Activated gamma-delta T cell treated with Interleukin-2 at 50 U/mL for 16 hours (primary cell): ENCODE data around the gene TIMP1.
A peak's percentile ranks its signal among the peaks of the same experiment; 100 is the strongest.

Experiments used
- DNase-seq: peaks from one replicate; pipeline ENCODE4 v3.0.0-alpha.2; 2020

TIMP1 gene

GRCh38 chrX:47608130-47608810, 26.0 kb downstream of the TIMP1 start:
- DNase-seq, result no peak

DNA sequence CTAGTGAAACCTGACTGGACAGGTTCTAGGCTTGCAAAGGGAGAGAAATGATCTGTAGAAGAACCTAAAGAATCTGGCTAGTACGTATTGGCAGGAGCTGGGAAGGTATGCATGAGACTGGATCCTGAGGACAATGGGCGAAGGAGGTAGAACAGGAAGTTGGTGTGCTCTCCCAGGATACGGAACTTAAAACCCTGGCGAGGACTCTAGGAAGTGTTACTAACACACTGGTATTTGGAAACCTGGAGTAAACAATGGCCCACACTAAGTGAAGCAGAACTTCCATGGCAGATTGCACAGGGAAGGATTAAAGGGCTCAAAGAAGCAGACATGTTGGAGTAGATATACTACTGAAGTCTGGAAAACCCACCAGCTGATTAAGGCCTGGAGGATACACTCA, 28.3 kb downstream of the TIMP1 start:
- no peak for DNase-seq

DNA sequence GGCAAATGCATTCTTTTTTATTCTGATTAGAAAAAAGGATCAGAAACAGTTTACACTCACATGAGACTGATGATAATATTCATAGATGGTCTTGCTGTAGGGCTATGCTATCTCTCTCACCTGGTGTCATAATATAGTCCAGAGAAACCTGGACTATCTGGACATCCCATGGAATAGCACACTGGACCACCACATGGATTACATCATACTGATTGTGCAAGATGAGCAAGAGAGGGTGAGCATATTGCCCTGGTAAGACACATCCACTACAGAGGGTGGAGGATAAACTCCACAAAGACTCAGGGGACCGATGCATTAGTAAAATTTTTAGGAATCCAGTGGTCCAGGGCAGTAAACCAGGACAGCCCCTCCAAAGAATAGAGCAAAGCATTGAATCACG, 29.3 kb downstream of the TIMP1 start:
- DNase-seq, result no peak

DNA sequence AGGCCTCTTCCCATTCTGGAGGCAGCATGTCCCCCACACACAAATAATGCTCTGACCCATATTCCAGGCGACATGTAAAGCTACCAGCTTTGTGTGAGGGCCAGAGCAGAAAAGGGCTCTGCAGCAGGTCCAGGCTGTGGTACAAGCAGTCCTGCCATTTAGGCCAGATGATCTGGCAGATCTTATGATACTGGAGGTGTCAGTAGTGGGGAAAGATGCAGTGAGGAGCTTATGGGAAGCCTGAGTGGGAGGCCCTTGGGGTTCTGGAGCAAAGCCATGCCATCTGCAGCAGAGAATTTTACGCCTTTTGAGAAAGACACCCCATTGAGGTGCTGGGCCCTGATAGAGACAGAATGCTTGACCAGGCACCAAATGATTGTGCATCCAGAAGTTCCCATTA, 29.7 kb downstream of the TIMP1 start:
- DNase-seq, result no peak

DNA sequence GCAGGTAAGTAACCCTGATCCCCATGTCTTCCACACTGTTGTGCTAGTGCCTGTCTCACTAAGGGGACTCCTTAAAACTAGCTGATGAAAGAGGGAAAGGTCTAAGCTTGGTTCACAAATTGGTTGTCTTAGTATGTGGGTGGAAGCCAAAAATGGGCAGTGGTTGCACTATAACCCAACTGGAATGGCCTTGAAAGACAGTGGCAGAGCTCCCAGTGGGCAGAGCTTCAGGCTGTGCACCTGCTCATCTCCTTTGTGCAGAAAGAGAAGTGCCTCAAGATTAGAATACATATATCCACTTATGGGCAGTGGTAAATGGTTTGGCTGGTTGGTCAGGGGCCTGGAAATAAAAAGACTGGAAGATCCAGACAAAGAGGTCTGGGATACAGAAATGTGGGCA, 30.2 kb downstream of the TIMP1 start:
- no peak for DNase-seq

GRCh38 chrX:47613082-47613481, 30.8 kb downstream of the TIMP1 start:
- no peak for DNase-seq

DNA sequence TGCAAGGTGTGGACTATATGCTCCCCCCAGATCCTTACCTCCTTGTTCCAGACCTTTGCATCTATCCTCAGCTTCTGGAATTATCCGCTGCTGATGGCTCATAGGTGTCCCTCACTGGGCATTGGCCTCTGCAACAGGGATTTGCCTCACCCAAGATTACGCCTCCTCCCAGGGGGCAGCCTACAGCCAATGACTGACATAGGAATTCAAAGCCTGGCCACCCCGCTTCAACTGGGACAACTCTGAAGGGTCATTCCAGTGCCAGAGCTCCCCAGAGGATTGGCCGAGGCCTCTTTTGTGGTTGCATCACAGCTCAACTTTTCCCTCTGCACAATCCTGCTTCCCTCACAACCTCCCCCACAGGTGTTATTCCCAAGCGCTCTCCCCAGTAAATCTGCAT, 32.4 kb downstream of the TIMP1 start:
- DNase-seq, result no peak

GRCh38 chrX:47618923-47619485, 36.8 kb downstream of the TIMP1 start:
- DNase-seq, result no peak

- peak; percentile 75 for DNase-seq
Observed at GRCh38 chrX:47619486-47620302, 37.5 kb downstream of the TIMP1 start, which contains the start of gene SYN1. Gene SYN1, minus strand, starts transcription at chrX:47619857. Its CDS starts 129 bp downstream, at chrX:47619728.

DNA sequence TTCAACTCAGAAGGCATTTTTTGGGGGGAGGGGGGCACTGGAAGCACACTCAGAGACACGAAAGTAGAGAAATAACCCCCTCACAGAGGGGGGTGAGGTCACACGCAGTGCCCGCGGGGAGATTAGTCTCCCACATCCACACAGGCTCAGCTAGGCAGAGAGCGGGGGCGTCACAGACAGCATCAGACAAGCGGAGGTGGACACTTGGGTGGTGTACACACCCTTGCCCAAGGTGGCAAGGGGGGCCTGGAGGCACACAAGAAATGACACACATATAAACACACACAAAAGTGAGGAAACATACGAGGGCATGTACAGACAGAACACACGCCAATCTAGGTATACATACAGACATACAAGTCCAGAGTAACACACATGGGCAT, 38.1 kb downstream of the TIMP1 start:
- DNase-seq, result no peak

- DNase-seq, result no peak
Observed at GRCh38 chrX:47621851-47622250, 39.6 kb downstream of the TIMP1 start.

GRCh38 chrX:47623540-47624027, 41.3 kb downstream of the TIMP1 start:
- DNase-seq, result no peak

DNA sequence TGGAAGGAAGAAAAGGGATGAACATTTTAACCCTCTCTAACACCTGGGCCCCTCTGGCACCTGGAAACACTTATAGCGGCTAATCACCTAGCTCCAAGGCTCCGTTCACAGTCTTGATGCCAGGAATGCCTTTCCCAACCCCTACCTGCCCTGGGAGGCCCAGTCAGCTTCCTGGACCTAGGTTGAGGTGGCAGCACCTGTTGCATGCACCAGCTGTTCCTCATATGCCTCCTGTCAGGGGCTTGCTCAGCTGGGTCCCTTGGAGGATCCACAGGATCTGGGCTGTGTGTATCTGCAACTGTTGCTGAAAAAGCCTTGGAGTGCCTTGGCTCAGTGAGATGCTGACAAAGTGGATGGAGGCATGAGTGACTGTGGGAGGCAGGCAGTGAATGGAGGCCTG, 43.1 kb downstream of the TIMP1 start:
- no peak for DNase-seq

DNA sequence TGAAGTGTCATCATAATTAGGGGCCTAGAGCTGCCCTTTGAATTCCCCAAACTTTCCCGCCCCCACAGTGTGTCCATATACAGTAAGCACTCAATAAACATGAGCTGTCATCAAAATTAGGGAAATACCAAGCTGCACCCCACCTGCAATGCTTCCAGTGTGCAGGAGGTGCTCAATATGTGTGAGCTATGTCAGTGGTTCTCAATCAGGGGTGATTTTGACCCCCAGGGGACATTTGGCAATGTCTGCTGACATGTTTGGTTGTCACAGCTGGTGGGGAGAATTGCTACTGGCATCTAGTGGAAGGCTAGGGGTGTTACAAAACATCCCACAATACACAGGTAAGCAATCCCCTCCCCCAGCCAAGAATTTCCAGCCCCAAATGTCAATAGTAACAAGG, 46.7 kb downstream of the TIMP1 start:
- DNase-seq, result no peak

DNA sequence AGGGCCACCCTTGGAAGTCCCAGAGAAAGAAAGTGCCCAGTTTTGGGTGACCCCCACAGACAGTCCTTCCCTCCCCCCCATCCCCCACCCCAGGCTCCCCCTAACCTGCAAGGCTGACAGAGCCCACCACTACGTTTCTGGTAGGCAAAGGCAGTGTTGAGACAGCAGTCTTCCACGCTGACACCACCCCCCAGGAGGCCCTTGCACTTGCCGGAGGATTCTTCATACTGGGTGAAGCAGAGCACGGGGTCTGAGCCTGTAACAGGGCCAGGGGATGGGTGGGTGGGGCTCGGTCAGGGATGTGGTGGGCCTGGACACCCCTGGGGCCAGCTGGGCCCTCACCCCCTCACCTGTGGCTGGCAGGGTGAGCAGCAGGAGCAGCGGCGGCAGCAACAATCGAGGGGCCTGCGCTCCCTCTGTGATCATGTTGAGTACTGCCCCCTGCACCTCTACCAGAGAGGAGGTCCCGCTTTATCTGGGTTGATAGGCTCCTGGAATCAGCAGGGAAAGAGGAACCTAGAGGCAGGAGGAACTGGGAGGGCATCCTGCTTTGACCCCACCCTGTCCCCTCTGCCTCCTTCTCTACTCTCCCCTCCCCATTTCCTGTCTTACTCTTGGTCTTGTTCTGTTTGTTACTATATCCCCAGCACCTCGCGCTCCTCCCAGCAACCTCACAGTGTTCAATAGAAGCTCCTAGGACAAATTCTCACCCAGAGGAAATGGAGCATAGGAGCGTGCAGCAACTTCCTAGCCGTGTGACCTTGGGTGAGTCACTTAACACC, 47.4 kb downstream of the TIMP1 start, which contains the start of gene CFP:
Gene CFP (minus strand): TSS at position 512 of the 782 bp plus-strand sequence. CDS start 86 bp downstream, at position 426.
- DNase-seq, result no peak

GRCh38 chrX:47631676-47632075, 49.4 kb downstream of the TIMP1 start:
- DNase-seq, result no peak

DNA sequence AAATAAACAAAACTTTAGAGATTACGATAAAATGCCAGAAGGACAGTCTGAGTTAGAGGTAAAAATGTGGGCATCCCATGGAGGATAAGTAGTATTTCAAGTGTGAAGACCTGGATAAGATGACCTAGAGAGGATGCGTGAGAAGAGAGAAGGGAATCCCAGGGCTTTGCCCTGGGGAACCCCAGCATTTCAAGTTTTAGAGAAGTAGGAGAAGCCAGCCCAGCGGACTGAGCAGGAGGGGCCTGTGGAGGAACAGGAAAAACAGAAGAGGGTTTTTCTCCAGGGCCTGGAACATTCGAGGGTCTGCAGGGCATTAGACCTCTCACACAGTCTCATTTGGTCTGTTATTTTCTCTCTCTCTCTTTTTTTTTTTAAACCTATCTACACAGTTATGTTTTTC, 50.4 kb downstream of the TIMP1 start:
- DNase-seq, result no peak

GRCh38 chrX:47633689-47634590, 51.7 kb downstream of the TIMP1 start:
- no peak for DNase-seq

GRCh38 chrX:47634871-47635575, 52.8 kb downstream of the TIMP1 start:
- no peak for DNase-seq
